PC-9 (cell line): ENCODE data around the gene SEC24B. TPM values are rescaled to one million over a fixed set of nuclear protein-coding genes. Genes with fewer than 3 reads are reported as not detected.

Source experiments
- BruUV-seq: library from RNA; stranded (reverse); fragments of 400-500 nt; replicated peaks from 2 replicates; lab custom pipeline; 2021; lab: Mats Ljungman, UMichigan
- CTCF ChIA-PET: fragments of 300-600 bp; sonication (Branson Sonifier 250); formaldehyde crosslinking; loops from one replicate; lab custom pipeline; 2022; ENCODE audit warnings: antibody characterized with exemption; lab: Charles Lee
- POLR2A ChIA-PET: fragments of 300-600 bp; sonication (Branson Sonifier 250); formaldehyde crosslinking; loops from one replicate; lab custom pipeline; 2022; ENCODE audit warnings: antibody characterized with exemption; ENCODE audit not compliant: unreplicated experiment; lab: Charles Lee
- DNase-seq, 2 experiments: peaks; one replicate each; pipeline versions ENCODE4 v3.0.0 to v3.0.0-alpha.2; 2015 to 2022; ENCODE audit warnings: mixed read lengths in 1 of 2
- H2AFZ ChIP-seq: fragments of 200-600 bp; sonication (generic); 2 replicates; pipeline ENCODE4 v1.8.1; 2017; ENCODE audit warnings: antibody characterized with exemption
- H3F3A ChIP-seq: fragments of 200-600 bp; sonication (generic); 2 replicates; pipeline ENCODE4 v1.8.1; 2017; ENCODE audit warnings: antibody characterized with exemption, mild to moderate bottlenecking, low read depth; ENCODE audit not compliant: insufficient read depth
- H3K27ac ChIP-seq: fragments of 200-600 bp; sonication (generic); 2 replicates; pipeline ENCODE4 v1.6.1; 2016; ENCODE audit warnings: mixed run types
- H3K27me3 ChIP-seq: fragments of 200-600 bp; sonication (generic); 2 replicates; pipeline ENCODE4 v1.6.1; 2016; ENCODE audit warnings: low read depth, mixed run types; ENCODE audit not compliant: insufficient read depth
- H3K36me3 ChIP-seq: fragments of 200-600 bp; sonication (generic); 2 replicates; pipeline ENCODE4 v1.6.1; 2016; ENCODE audit warnings: low read depth, mixed run types
- H3K4me1 ChIP-seq: fragments of 200-600 bp; sonication (generic); replicated peaks from 2 replicates; pipeline ENCODE4 v1.6.1; 2016; ENCODE audit warnings: mixed run types; ENCODE audit not compliant: insufficient read depth
- H3K4me2 ChIP-seq: fragments of 200-600 bp; sonication (generic); 2 replicates; pipeline ENCODE4 v1.6.1; 2017; ENCODE audit warnings: mixed run types
- H3K4me3 ChIP-seq: fragments of 200-600 bp; sonication (generic); 2 replicates; pipeline ENCODE4 v1.6.1; 2016; ENCODE audit warnings: mixed run types
- H3K79me2 ChIP-seq: fragments of 200-600 bp; sonication (generic); 2 replicates; pipeline ENCODE4 v1.6.1; 2017; ENCODE audit warnings: low read depth, mixed run types
- H3K9me2 ChIP-seq: fragments of 200-600 bp; sonication (generic); 2 replicates; pipeline ENCODE4 v1.8.1; 2017; ENCODE audit warnings: mild to moderate bottlenecking; ENCODE audit not compliant: insufficient read depth
- H3K9me3 ChIP-seq: fragments of 200-600 bp; sonication (generic); 2 replicates; pipeline ENCODE4 v1.8.1; 2016; ENCODE audit warnings: low read depth; ENCODE audit not compliant: insufficient read depth
- H4K20me1 ChIP-seq: fragments of 200-600 bp; sonication (generic); 2 replicates; pipeline ENCODE4 v1.8.1; 2017; ENCODE audit not compliant: insufficient read depth
- EZH2 ChIP-seq: fragments of 200-600 bp; sonication (generic); IDR thresholded peaks from 2 replicates; pipeline ENCODE4 v1.8.0; 2017; ENCODE audit warnings: antibody characterized with exemption, low read depth
- intact Hi-C: fragments of 100-400 bp; cut with micrococcal nuclease; formaldehyde crosslinking; loops from one replicate; pipeline ENCODE4 v1.10.0; 2022; ENCODE audit not compliant: unreplicated experiment
- total RNA-seq: library from RNA; stranded (reverse); gene quantifications from 2 replicates; pipeline ENCODE4 v1.2.3, GENCODE V29; 2021
- TF ChIP-seq, protein P1 (sequence below): fragments of 200-600 bp; sonication (generic); conservative IDR thresholded peaks from 2 replicates; pipeline ENCODE4 v1.6.1; 2017; ENCODE audit warnings: mixed run types, antibody characterized with exemption, mild to moderate bottlenecking, moderate library complexity

SEC24B gene
- total RNA-seq, 1 experiment from 2014 or later = 21.7 TPM

DNA sequence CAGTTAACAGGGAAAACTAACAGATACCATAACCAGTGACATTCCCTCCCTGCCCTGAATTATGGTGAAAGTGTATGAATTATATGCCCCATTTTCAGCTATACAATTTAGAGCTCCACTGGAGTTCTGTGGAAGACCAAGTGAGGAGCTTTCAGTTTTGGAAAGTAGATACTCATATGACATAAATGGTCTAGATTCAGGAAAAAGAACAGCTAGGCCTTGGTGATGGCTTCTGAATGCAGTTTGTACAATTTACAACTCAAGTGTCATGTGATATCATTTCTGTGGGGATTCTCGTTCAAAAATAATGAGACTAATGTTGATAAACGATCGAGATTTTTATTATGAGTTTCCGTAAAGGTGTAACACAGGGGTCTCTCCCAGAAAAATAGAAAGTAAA, 8.2 kb upstream of the SEC24B start:
- no peak for TF ChIP-seq EZH2
- TF ChIP-seq, protein P1, sequence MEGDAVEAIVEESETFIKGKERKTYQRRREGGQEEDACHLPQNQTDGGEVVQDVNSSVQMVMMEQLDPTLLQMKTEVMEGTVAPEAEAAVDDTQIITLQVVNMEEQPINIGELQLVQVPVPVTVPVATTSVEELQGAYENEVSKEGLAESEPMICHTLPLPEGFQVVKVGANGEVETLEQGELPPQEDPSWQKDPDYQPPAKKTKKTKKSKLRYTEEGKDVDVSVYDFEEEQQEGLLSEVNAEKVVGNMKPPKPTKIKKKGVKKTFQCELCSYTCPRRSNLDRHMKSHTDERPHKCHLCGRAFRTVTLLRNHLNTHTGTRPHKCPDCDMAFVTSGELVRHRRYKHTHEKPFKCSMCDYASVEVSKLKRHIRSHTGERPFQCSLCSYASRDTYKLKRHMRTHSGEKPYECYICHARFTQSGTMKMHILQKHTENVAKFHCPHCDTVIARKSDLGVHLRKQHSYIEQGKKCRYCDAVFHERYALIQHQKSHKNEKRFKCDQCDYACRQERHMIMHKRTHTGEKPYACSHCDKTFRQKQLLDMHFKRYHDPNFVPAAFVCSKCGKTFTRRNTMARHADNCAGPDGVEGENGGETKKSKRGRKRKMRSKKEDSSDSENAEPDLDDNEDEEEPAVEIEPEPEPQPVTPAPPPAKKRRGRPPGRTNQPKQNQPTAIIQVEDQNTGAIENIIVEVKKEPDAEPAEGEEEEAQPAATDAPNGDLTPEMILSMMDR = no peak
- no peaks in the 10 kb centered on the region for H3F3A ChIP-seq
- no peak overlapping the region for H2AFZ ChIP-seq
- DNase-seq = no peak
- no peaks in the 10 kb centered on the region for H3K36me3 ChIP-seq
- H4K20me1 ChIP-seq = no peaks in the 10 kb centered on the region
- no peak overlapping the region for H3K4me2 ChIP-seq
- no peak overlapping the region for H3K27ac ChIP-seq
- ChIA-PET CTCF (interaction anchor here (0.6 kb wide), 1 partner anchor 233 kb away, joined by 3 read pairs; no protein-coding TSS in a partner anchor), POLR2A (no interaction called here)
- no peaks in the 10 kb centered on the region for H3K9me3 ChIP-seq
- no TSS peak for BruUV-seq
- no peaks in the 10 kb centered on the region for H3K79me2 ChIP-seq
- H3K9me2 ChIP-seq = no peaks in the 10 kb centered on the region
- H3K27me3 ChIP-seq = no peaks in the 10 kb centered on the region
- intact Hi-C loops = no loop called here
- no peaks in the 10 kb centered on the region for H3K4me1 ChIP-seq
- no peak overlapping the region for H3K4me3 ChIP-seq

DNA sequence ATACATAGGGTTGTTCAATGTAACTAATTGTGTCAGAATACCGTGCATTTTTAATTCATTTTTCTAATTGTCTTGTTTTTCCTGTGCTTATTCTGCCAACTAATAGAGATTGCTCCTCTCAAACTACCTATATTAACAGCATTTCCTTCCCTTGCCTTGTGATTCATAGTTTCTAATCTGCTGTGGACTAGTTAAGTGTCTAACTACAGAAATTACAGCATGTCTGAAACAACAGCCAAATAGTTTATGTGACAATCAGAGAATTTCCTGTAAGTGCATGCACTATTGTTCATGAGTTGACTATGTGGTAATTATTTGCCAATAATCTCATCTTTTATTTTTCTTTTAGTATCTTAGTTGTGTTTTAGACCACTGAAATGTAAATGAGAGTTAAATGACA, 4.1 kb upstream of the SEC24B start:
- Histone ChIP-seq H3F3A (no peaks in the 10 kb centered on the region), H4K20me1 (peaks cover 1% of the 10 kb centered on the region; the same call in 1 of the 2 replicates), H3K4me3 (no peak overlapping the region), H3K36me3 (no peaks in the 10 kb centered on the region), H2AFZ (no peak overlapping the region), H3K9me2 (no peaks in the 10 kb centered on the region), H3K79me2 (peaks cover 17% of the 10 kb centered on the region), H3K27me3 (no peaks in the 10 kb centered on the region), H3K27ac (no peak overlapping the region), H3K4me1 (peaks cover 6% of the 10 kb centered on the region; the same call in 1 of the 2 replicates), H3K9me3 (no peaks in the 10 kb centered on the region), H3K4me2 (no peak overlapping the region)
- BruUV-seq = no TSS peak
- TF ChIP-seq, protein P1 = no peak
- TF ChIP-seq EZH2 = no peak
- intact Hi-C loops = no loop called here
- POLR2A ChIA-PET = no interaction called here
- no peak for DNase-seq
- CTCF ChIA-PET = no interaction called here

DNA sequence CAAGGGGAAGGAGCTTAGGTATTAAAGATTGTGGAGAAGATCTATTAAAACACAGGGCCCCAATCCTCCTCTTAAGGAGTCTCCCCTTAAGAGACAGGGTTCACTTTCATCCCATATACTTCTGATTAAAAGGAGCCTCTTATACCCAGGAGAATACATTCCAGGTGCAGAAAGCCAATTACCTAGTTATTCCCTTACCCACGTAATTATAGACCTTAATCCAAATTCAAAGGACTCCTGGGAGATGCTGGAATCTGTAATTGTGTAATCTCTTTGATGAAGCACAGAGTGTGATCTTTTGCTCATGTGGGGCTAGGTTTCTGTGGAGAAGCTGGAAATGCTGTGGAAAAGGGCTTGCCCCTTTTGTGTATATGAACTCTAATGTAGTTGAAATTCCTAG, 1.4 kb upstream of the SEC24B start:
- Histone ChIP-seq H3K79me2 (peaks cover 44% of the 10 kb centered on the region), H3K27me3 (no peaks in the 10 kb centered on the region), H3K27ac (no peak overlapping the region), H3K4me1 (peaks cover 21% of the 10 kb centered on the region), H3F3A (no peaks in the 10 kb centered on the region), H3K4me2 (peak overlapping the region; percentile 94), H2AFZ (no peak overlapping the region), H3K4me3 (peak overlapping the region; percentile 59; the same call in 1 of the 2 replicates), H3K36me3 (no peaks in the 10 kb centered on the region), H4K20me1 (peaks cover 9% of the 10 kb centered on the region; the same call in 1 of the 2 replicates), H3K9me2 (no peaks in the 10 kb centered on the region), H3K9me3 (no peaks in the 10 kb centered on the region)
- DNase-seq = no peak
- BruUV-seq = no TSS peak
- TF ChIP-seq, protein P1 = no peak
- no peak for TF ChIP-seq EZH2
- ChIA-PET POLR2A (no interaction called here), CTCF (interaction anchor here (0.6 to 0.7 kb wide), 2 partner anchors 46 to 99 kb away, joined by 3 to 7 read pairs; no protein-coding TSS in a partner anchor)
- intact Hi-C loops = loop anchor here (2.0 to 5.0 kb wide), 3 partner anchors 130 to 480 kb away; partner anchors contain the start of genes CASP6, EGF and MCUB
